Vein endothelial cell (primary cell): ENCODE results near the gene EPS8L2. TPM values are rescaled to one million over a fixed set of nuclear protein-coding genes. Genes with fewer than 3 reads are reported as not detected.

Experiments
- total RNA-seq: library from RNA; depleted of rRNA; stranded (reverse); fragments of >200 nt; gene quantifications from 2 replicates; pipeline ENCODE4 v1.2.3, GENCODE V29; 2012

Gene EPS8L2
- 2.5 and 3.9 TPM in 2 replicates for total RNA-seq

DNA sequence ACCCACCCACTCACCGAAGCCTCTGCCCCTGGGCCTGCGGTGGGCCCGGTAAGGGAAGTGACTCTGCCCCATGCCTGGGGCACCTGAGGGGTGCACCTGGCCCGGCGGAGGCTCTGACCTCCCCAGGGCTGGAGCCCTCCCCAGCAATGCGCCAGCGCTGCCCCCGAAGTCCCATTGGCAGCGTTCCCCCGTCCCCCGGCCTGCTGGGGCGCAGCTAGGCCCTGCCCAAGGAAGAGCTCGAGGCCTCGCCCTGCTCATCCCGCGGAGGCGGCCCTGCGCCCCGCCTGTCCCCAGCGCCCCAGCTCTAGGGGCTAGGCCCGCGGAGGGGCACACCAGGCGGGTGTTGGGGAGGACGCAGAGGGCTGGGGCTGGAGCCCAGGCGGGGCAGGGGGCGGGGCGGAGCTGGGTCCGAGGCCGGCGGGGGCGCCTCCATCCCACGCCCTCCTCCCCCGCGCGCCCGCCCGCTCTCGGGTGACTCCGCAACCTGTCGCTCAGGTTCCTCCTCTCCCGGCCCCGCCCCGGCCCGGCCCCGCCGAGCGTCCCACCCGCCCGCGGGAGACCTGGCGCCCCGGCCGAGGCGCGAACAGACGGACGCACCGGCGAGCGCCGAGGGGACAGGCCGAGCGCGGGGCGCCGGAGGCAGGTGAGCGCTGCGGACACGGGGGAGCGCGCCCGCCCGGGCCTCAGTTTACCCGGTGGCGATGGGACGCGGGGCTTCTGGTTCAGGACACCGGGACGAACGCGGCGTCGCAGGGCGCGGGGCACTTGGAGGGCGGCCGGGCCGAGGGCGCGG is at the start of gene EPS8L2:
TSS of gene EPS8L2 (plus strand) at position 586 of the 793 bp plus-strand sequence. CDS start 3,177 bp downstream, outside the sequence.

GRCh38 chr11:694563-695287 is 11.3 kb upstream of the EPS8L2 start, which contains the start of gene DEAF1:
Gene DEAF1, minus strand, starts transcription at chr11:695222. Its CDS starts 175 bp downstream, at chr11:695047.

GRCh38 chr11:695538-696248 is 10.3 kb upstream of the EPS8L2 start, which contains the start of gene TMEM80:
Gene TMEM80, plus strand, starts transcription at chr11:695816. Its CDS starts 12 bp downstream, at chr11:695828.

GRCh38 chr11:747158-748006 is 41.4 kb downstream of the EPS8L2 start, which contains the start of gene TALDO1:
Gene TALDO1, plus strand, starts transcription at chr11:747464. Its CDS starts 18 bp downstream, at chr11:747482.

Other genes starting within 250 kb of the EPS8L2 start
- gene RNH1, start 199.0 kb upstream of the EPS8L2 start, total RNA-seq = 211 and 222 TPM in 2 replicates
- 42.5 and 50.5 TPM in 2 replicates for gene HRAS, start 170.7 kb upstream of the EPS8L2 start, total RNA-seq
- 0.57 and 1.3 TPM in 2 replicates for gene LRRC56, start 168.7 kb upstream of the EPS8L2 start, total RNA-seq
- 1.9 and 2.6 TPM in 2 replicates for gene LMNTD2, start 145.5 kb upstream of the EPS8L2 start, total RNA-seq
- 17.1 and 18.0 TPM in 2 replicates for gene RASSF7, start 145.3 kb upstream of the EPS8L2 start, total RNA-seq
- 35.8 and 43.8 TPM in 2 replicates for gene PHRF1, start 129.8 kb upstream of the EPS8L2 start, total RNA-seq
- 11.2 and 14.0 TPM in 2 replicates for gene IRF7, start 90.3 kb upstream of the EPS8L2 start, total RNA-seq
- not detected in 2 replicates for gene CDHR5, start 81.3 kb upstream of the EPS8L2 start, total RNA-seq
- not detected in 2 replicates for gene SCT, start 79.0 kb upstream of the EPS8L2 start, total RNA-seq
- gene DRD4, start 69.0 kb upstream of the EPS8L2 start, total RNA-seq = not detected in 2 replicates
- gene DEAF1, start 11.0 kb upstream of the EPS8L2 start, total RNA-seq = 59.0 and 85.3 TPM in 2 replicates
- gene TMEM80, start 10.4 kb upstream of the EPS8L2 start, total RNA-seq = 8.9 and 11.8 TPM in 2 replicates
- gene TALDO1, start 41.2 kb downstream of the EPS8L2 start, total RNA-seq = 155 and 170 TPM in 2 replicates
- gene GATD1, start 71.3 kb downstream of the EPS8L2 start, total RNA-seq = 61.2 and 65.3 TPM in 2 replicates
- gene CEND1, start 83.9 kb downstream of the EPS8L2 start, total RNA-seq = under 0.01 and 0.10 TPM in 2 replicates
- 13.7 and 15.6 TPM in 2 replicates for gene SLC25A22, start 92.0 kb downstream of the EPS8L2 start, total RNA-seq
- 12.8 and 14.0 TPM in 2 replicates for gene PIDD1, start 99.0 kb downstream of the EPS8L2 start, total RNA-seq
- gene RPLP2, start 103.7 kb downstream of the EPS8L2 start, total RNA-seq = 227 and 292 TPM in 2 replicates
- gene PNPLA2, start 112.7 kb downstream of the EPS8L2 start, total RNA-seq = 43.3 and 59.4 TPM in 2 replicates
- 9.2 and 12.7 TPM in 2 replicates for gene CRACR2B, start 121.7 kb downstream of the EPS8L2 start, total RNA-seq
- gene CD151, start 126.7 kb downstream of the EPS8L2 start, total RNA-seq = 453 and 470 TPM in 2 replicates
- gene POLR2L, start 136.3 kb downstream of the EPS8L2 start, total RNA-seq = 77.9 and 79.4 TPM in 2 replicates
- gene TSPAN4, start 136.6 kb downstream of the EPS8L2 start, total RNA-seq = 108 and 137 TPM in 2 replicates
- 34.8 and 45.4 TPM in 2 replicates for gene CHID1, start 204.6 kb downstream of the EPS8L2 start, total RNA-seq
- gene AP2A2, start 219.6 kb downstream of the EPS8L2 start, total RNA-seq = 94.0 and 104 TPM in 2 replicates